Neural cell (in vitro differentiated cells): ENCODE results near the gene B4GALT1. TPM values are rescaled to one million over a fixed set of nuclear protein-coding genes. Genes with fewer than 3 reads are reported as not detected.

Experiments
- H2AFZ ChIP-seq: fragments of 200-600, 300-800 bp; sonication (generic), shearing (Covaris generic); 2 replicates; pipeline ENCODE4 v1.6.0; 2014; ENCODE audit warnings: low read depth, mild to moderate bottlenecking, antibody characterized with exemption, low read length, moderate library complexity
- H3F3A ChIP-seq: fragments of 200-600 bp; shearing (Covaris generic); 2 replicates; pipeline ENCODE4 v1.6.1; 2016; ENCODE audit warnings: mild to moderate bottlenecking, moderate library complexity, mixed read lengths, antibody characterized with exemption, low read length; ENCODE audit not compliant: insufficient read depth, poor library complexity, severe bottlenecking
- H3K27ac ChIP-seq: fragments of 200-600, 300-800 bp; sonication (generic), shearing (Covaris generic); 2 replicates; pipeline ENCODE4 v1.5.1; 2014; ENCODE audit warnings: mild to moderate bottlenecking, low read length, moderate library complexity
- H3K27me3 ChIP-seq: fragments of 300-800, 200-600 bp; sonication (generic), shearing (Covaris generic); 2 replicates; pipeline ENCODE4 v1.6.0; 2014; ENCODE audit warnings: mild to moderate bottlenecking, low read depth, low read length, moderate library complexity; ENCODE audit not compliant: insufficient read depth
- H3K36me3 ChIP-seq: fragments of 300-800, 200-600 bp; sonication (generic), shearing (Covaris generic); 2 replicates; pipeline ENCODE4 v1.5.1; 2014; ENCODE audit warnings: mild to moderate bottlenecking, antibody characterized with exemption, low read length, moderate library complexity; ENCODE audit not compliant: insufficient read depth
- H3K4me2 ChIP-seq: fragments of 300-800, 200-600 bp; sonication (generic), shearing (Covaris generic); 2 replicates; pipeline ENCODE4 v1.6.0; 2014; ENCODE audit warnings: mild to moderate bottlenecking, low read length
- H3K4me3 ChIP-seq: fragments of 300-800, 200-600 bp; sonication (generic), shearing (Covaris generic); 2 replicates; pipeline ENCODE4 v1.5.1; 2014; ENCODE audit warnings: mild to moderate bottlenecking, low read length, moderate library complexity
- H3K79me2 ChIP-seq: fragments of 200-600 bp; shearing (Covaris generic); replicated peaks from 2 replicates; pipeline ENCODE4 v1.6.0; 2014; ENCODE audit warnings: mild to moderate bottlenecking, low read length, moderate library complexity; ENCODE audit not compliant: insufficient read depth
- H3K9ac ChIP-seq: fragments of 300-800, 200-600 bp; sonication (generic), shearing (Covaris generic); 2 replicates; pipeline ENCODE4 v1.6.1; 2016; ENCODE audit warnings: mild to moderate bottlenecking, low read length, mixed read lengths
- H3K9me2 ChIP-seq: fragments of 200-600 bp; shearing (Covaris generic); 2 replicates; pipeline ENCODE4 v1.6.1; 2016; ENCODE audit warnings: mild to moderate bottlenecking, low read length, mixed read lengths; ENCODE audit not compliant: insufficient read depth
- H3K9me3 ChIP-seq: fragments of 200-600, 300-800 bp; sonication (generic), shearing (Covaris generic); 2 replicates; pipeline ENCODE4 v1.6.1; 2016; ENCODE audit warnings: mild to moderate bottlenecking, mixed run types, low read length, moderate library complexity, mixed read lengths
- H4K20me1 ChIP-seq: fragments of 200-600 bp; shearing (Covaris generic); 2 replicates; pipeline ENCODE4 v1.6.1; 2016; ENCODE audit warnings: mild to moderate bottlenecking, mixed run types; ENCODE audit not compliant: insufficient read depth
- CTCF ChIP-seq: fragments of 450-650 bp; IDR thresholded peaks from 2 replicates; pipeline ENCODE4 v1.5.1; 2014; ENCODE audit warnings: antibody characterized with exemption, mild to moderate bottlenecking, moderate library complexity; ENCODE audit not compliant: poor library complexity, severe bottlenecking
- EP300 ChIP-seq: fragments of 450-650 bp; conservative IDR thresholded peaks from 2 replicates; pipeline ENCODE4 v1.6.1; 2014; ENCODE audit warnings: antibody characterized with exemption, mild to moderate bottlenecking, moderate library complexity; ENCODE audit not compliant: poor library complexity, severe bottlenecking
- EZH2 ChIP-seq: fragments of 200-600, 300-800 bp; shearing (Covaris generic), sonication (generic); IDR thresholded peaks from 2 replicates; pipeline ENCODE4 v1.6.1; 2014; ENCODE audit warnings: antibody characterized with exemption, low read length, borderline replicate concordance, mild to moderate bottlenecking; ENCODE audit not compliant: insufficient read depth, poor library complexity, severe bottlenecking
- MXI1 ChIP-seq: fragments of 450-650 bp; conservative IDR thresholded peaks from 2 replicates; pipeline ENCODE4 v1.6.1; 2014; ENCODE audit warnings: antibody characterized with exemption, mild to moderate bottlenecking; ENCODE audit not compliant: poor library complexity, severe bottlenecking
- POLR2AphosphoS5 ChIP-seq: IDR thresholded peaks from 2 replicates; pipeline ENCODE4 v1.6.1; 2012
- RAD21 ChIP-seq: fragments of 450-650 bp; conservative IDR thresholded peaks from 2 replicates; pipeline ENCODE4 v1.6.1; 2014; ENCODE audit warnings: antibody characterized with exemption, mild to moderate bottlenecking, moderate library complexity
- SMC3 ChIP-seq: fragments of 450-650 bp; conservative IDR thresholded peaks from 2 replicates; pipeline ENCODE4 v1.6.1; 2014; ENCODE audit warnings: antibody characterized with exemption, mild to moderate bottlenecking, moderate library complexity; ENCODE audit not compliant: poor library complexity
- TAF1 ChIP-seq: IDR thresholded peaks from 2 replicates; pipeline ENCODE4 v1.6.1; 2012; ENCODE audit warnings: low read depth
- polyA plus RNA-seq: library from polyadenylated mRNA; depleted of rRNA; stranded (reverse); fragments of >200 nt; gene quantifications from 2 replicates; pipeline ENCODE4 v1.2.3, GENCODE V29; 2014
- TF ChIP-seq, protein P1 (sequence below): IDR thresholded peaks from 2 replicates; pipeline ENCODE4 v1.6.1; 2012; ENCODE audit warnings: borderline replicate concordance

The B4GALT1 gene
- polyA plus RNA-seq, 1 donor from 2014 or later = 0.41 TPM

DNA sequence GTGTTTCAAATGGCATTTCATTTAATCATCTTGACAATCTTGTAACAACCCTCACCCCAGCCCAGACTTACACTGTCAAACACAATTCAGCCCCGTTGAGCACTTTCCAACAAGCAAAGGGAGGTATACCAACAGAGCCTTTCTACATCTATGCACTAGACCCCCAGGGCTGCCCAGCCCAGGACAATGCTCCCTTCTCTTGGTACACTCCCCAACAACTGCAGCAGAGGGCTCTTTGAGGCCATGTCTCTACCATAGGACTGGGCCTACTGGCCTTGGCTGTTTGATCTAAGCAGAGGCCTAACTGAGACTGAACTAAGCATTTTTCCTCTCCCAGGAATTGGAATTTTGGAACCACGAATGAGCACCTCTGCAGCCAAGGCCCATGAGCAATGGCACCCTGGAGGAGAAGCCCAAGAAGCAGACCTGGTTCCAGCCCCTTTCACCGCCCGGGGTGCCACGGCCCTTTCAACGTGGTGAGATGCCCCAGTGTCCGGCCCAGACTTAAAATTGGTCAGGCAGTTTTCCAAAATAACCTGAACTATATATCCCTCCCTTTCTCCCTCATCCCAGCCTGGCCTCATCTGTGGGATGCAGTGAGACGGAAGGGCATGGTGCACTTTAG is 43.6 kb downstream of the B4GALT1 start:
- Histone ChIP-seq H4K20me1 (no peaks in the 10 kb centered on the region), H3K4me2 (no peak overlapping the region)
- TF ChIP-seq EZH2 (no peak), MXI1 (no peak), POLR2AphosphoS5 (no peak), SMC3 (no peak), TAF1 (no peak), CTCF (no peak), EP300 (no peak), RAD21 (no peak)
- TF ChIP-seq, protein P1, sequence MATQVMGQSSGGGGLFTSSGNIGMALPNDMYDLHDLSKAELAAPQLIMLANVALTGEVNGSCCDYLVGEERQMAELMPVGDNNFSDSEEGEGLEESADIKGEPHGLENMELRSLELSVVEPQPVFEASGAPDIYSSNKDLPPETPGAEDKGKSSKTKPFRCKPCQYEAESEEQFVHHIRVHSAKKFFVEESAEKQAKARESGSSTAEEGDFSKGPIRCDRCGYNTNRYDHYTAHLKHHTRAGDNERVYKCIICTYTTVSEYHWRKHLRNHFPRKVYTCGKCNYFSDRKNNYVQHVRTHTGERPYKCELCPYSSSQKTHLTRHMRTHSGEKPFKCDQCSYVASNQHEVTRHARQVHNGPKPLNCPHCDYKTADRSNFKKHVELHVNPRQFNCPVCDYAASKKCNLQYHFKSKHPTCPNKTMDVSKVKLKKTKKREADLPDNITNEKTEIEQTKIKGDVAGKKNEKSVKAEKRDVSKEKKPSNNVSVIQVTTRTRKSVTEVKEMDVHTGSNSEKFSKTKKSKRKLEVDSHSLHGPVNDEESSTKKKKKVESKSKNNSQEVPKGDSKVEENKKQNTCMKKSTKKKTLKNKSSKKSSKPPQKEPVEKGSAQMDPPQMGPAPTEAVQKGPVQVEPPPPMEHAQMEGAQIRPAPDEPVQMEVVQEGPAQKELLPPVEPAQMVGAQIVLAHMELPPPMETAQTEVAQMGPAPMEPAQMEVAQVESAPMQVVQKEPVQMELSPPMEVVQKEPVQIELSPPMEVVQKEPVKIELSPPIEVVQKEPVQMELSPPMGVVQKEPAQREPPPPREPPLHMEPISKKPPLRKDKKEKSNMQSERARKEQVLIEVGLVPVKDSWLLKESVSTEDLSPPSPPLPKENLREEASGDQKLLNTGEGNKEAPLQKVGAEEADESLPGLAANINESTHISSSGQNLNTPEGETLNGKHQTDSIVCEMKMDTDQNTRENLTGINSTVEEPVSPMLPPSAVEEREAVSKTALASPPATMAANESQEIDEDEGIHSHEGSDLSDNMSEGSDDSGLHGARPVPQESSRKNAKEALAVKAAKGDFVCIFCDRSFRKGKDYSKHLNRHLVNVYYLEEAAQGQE = no peak

DNA sequence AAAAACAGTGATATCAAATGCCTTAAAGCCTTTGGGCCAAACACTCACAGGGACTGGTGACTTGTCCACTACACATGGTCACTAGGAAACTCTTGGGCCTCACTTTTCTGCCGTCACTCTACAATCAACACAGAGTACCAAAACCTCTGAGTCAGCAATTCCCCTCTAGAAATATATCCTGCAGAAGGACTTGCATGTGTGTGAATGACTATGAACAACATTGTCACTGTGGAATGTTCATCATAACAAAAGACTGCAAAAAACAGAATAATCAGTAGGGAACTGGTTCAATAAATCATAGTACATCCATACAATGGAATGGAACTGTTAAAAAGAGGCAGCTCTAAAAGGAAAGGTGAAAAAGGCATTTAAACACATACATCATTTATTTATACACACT is 46.5 kb downstream of the B4GALT1 start:
- Histone ChIP-seq H3K79me2 (no peaks in the 10 kb centered on the region), H3K4me2 (no peak overlapping the region), H3K36me3 (no peaks in the 10 kb centered on the region), H3K27ac (no peak overlapping the region), H3K9ac (no peak overlapping the region), H2AFZ (no peak overlapping the region), H3K9me2 (no peaks in the 10 kb centered on the region), H4K20me1 (no peaks in the 10 kb centered on the region), H3F3A (no peaks in the 10 kb centered on the region), H3K4me3 (no peak overlapping the region), H3K27me3 (no peaks in the 10 kb centered on the region), H3K9me3 (no peaks in the 10 kb centered on the region)
- no peak for TF ChIP-seq EP300
- no peak for TF ChIP-seq MXI1
- no peak for TF ChIP-seq CTCF
- no peak for TF ChIP-seq RAD21
- no peak for TF ChIP-seq EZH2
- TF ChIP-seq, protein P1 = no peak
- no peak for TF ChIP-seq POLR2AphosphoS5
- TF ChIP-seq SMC3 = no peak
- no peak for TF ChIP-seq TAF1

More for the DNA sequence above, 43.6 kb downstream of the B4GALT1 start:
- no peaks in the 10 kb centered on the region for H3F3A ChIP-seq
- H3K36me3 ChIP-seq = no peaks in the 10 kb centered on the region
- H3K27me3 ChIP-seq = no peaks in the 10 kb centered on the region
- H3K27ac ChIP-seq = no peak overlapping the region
- no peak overlapping the region for H3K9ac ChIP-seq
- no peaks in the 10 kb centered on the region for H3K9me2 ChIP-seq
- no peak overlapping the region for H3K4me3 ChIP-seq
- H3K9me3 ChIP-seq = no peaks in the 10 kb centered on the region
- no peaks in the 10 kb centered on the region for H3K79me2 ChIP-seq
- no peak overlapping the region for H2AFZ ChIP-seq
